DOHH2 (cell line): ENCODE measurements around the gene HDLBP.

Source experiments
- H3F3A ChIP-seq: fragments of 200-600 bp; sonication (generic), shearing (Covaris generic); 2 replicates; pipeline ENCODE4 v1.6.0; 2016; ENCODE audit warnings: antibody characterized with exemption, mild to moderate bottlenecking; ENCODE audit not compliant: control insufficient read depth, insufficient read depth
- H3K27ac ChIP-seq: fragments of 200-600 bp; sonication (generic); 2 replicates; pipeline ENCODE4 v1.5.1; 2014; ENCODE audit warnings: low read depth, mild to moderate bottlenecking, low read length, moderate library complexity
- H3K27me3 ChIP-seq: fragments of 200-600 bp; sonication (generic); 2 replicates; pipeline ENCODE4 v1.6.1; 2014; ENCODE audit warnings: mild to moderate bottlenecking, low read length, mixed read lengths; ENCODE audit not compliant: control insufficient read depth
- H3K36me3 ChIP-seq: fragments of 200-600 bp; sonication (generic); 2 replicates; pipeline ENCODE4 v1.6.1; 2014; ENCODE audit warnings: mild to moderate bottlenecking, low read length, moderate library complexity, mixed read lengths; ENCODE audit not compliant: control insufficient read depth
- H3K4me1 ChIP-seq: fragments of 200-600 bp; sonication (generic); 2 replicates; pipeline ENCODE4 v1.6.1; 2014; ENCODE audit warnings: mild to moderate bottlenecking, low read length, mixed read lengths; ENCODE audit not compliant: control insufficient read depth
- H3K4me2 ChIP-seq: fragments of 200-600 bp; sonication (generic); 2 replicates; pipeline ENCODE4 v1.6.0; 2014; ENCODE audit warnings: mild to moderate bottlenecking, low read length, moderate library complexity
- H3K4me3 ChIP-seq: fragments of 200-600 bp; sonication (generic); 2 replicates; pipeline ENCODE4 v1.5.1; 2014; ENCODE audit warnings: mild to moderate bottlenecking, low read length, mixed read lengths
- H3K79me2 ChIP-seq: fragments of 200-600 bp; sonication (generic); 2 replicates; pipeline ENCODE4 v1.6.1; 2014; ENCODE audit warnings: mild to moderate bottlenecking, low read length, mixed read lengths; ENCODE audit not compliant: control insufficient read depth
- H3K9me2 ChIP-seq: fragments of 200-600 bp; sonication (generic); replicated peaks from 2 replicates; pipeline ENCODE4 v1.6.1; 2014; ENCODE audit warnings: mild to moderate bottlenecking, low read length, mixed read lengths; ENCODE audit not compliant: control insufficient read depth
- H3K9me3 ChIP-seq: fragments of 200-600 bp; sonication (generic); 2 replicates; pipeline ENCODE4 v1.6.1; 2014; ENCODE audit warnings: antibody characterized with exemption, low read length, mixed read lengths; ENCODE audit not compliant: control insufficient read depth, insufficient read depth
- H4K20me1 ChIP-seq: fragments of 200-600 bp; sonication (generic); 2 replicates; pipeline ENCODE4 v1.6.0; 2014; ENCODE audit warnings: low read depth, mild to moderate bottlenecking, antibody characterized with exemption, low read length, moderate library complexity; ENCODE audit not compliant: control insufficient read depth, insufficient read depth
- EZH2phosphoT487 ChIP-seq: fragments of 200-600 bp; sonication (generic); IDR thresholded peaks from 2 replicates; pipeline ENCODE4 v1.6.1; 2017; ENCODE audit warnings: borderline replicate concordance, mild to moderate bottlenecking, antibody characterized with exemption, low read length, moderate library complexity, mixed read lengths
- TF ChIP-seq, protein P1 (sequence below): fragments of 200-600 bp; sonication (generic); IDR thresholded peaks from one replicate; pipeline ENCODE4 v1.5.1; 2014; ENCODE audit warnings: antibody characterized with exemption, mild to moderate bottlenecking, low read depth, low read length; ENCODE audit not compliant: poor library complexity, severe bottlenecking

Gene HDLBP

DNA sequence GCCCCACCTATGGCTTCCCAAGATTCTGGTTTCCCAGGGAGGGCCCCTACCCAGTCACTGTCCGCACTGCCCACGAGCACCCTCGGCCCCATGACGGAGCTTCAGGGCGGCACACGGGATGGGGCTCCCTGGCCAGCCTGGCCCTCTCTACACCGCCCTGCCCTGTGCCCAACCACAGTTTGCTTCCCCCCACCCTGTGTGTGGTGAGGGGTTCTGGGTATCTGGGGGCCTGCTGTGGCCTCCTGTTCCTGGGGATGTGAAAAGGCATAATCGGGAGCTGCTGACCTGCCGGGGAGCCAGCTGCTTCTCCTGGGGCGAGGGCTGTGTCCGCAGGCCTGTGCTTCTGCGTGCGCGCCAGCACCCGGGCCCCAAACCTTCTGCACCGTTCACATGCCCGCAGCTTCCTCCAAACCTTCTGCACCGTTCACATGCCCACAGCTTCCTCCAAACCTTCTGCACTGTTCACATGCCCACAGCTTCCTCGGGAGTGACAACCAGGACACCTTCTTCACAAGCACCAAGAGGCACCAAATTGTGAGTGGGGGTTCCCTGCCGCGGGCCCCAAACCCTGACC lies 114.6 kb downstream of the HDLBP start:
- H3K9me3 ChIP-seq, result no peaks in the 10 kb centered on the region
- H3K27ac ChIP-seq, result no peak overlapping the region
- H3K36me3 ChIP-seq, result no peaks in the 10 kb centered on the region
- H3K79me2 ChIP-seq, result no peaks in the 10 kb centered on the region
- H3K27me3 ChIP-seq, result no peaks in the 10 kb centered on the region
- H4K20me1 ChIP-seq, result no peaks in the 10 kb centered on the region
- no peaks in the 10 kb centered on the region for H3F3A ChIP-seq
- no peak overlapping the region for H3K4me3 ChIP-seq
- no peaks in the 10 kb centered on the region for H3K4me1 ChIP-seq
- TF ChIP-seq, protein P1, sequence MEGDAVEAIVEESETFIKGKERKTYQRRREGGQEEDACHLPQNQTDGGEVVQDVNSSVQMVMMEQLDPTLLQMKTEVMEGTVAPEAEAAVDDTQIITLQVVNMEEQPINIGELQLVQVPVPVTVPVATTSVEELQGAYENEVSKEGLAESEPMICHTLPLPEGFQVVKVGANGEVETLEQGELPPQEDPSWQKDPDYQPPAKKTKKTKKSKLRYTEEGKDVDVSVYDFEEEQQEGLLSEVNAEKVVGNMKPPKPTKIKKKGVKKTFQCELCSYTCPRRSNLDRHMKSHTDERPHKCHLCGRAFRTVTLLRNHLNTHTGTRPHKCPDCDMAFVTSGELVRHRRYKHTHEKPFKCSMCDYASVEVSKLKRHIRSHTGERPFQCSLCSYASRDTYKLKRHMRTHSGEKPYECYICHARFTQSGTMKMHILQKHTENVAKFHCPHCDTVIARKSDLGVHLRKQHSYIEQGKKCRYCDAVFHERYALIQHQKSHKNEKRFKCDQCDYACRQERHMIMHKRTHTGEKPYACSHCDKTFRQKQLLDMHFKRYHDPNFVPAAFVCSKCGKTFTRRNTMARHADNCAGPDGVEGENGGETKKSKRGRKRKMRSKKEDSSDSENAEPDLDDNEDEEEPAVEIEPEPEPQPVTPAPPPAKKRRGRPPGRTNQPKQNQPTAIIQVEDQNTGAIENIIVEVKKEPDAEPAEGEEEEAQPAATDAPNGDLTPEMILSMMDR, result no peak
- TF ChIP-seq EZH2phosphoT487, result no peak
- no peak overlapping the region for H3K4me2 ChIP-seq
- H3K9me2 ChIP-seq, result no peaks in the 10 kb centered on the region

DNA sequence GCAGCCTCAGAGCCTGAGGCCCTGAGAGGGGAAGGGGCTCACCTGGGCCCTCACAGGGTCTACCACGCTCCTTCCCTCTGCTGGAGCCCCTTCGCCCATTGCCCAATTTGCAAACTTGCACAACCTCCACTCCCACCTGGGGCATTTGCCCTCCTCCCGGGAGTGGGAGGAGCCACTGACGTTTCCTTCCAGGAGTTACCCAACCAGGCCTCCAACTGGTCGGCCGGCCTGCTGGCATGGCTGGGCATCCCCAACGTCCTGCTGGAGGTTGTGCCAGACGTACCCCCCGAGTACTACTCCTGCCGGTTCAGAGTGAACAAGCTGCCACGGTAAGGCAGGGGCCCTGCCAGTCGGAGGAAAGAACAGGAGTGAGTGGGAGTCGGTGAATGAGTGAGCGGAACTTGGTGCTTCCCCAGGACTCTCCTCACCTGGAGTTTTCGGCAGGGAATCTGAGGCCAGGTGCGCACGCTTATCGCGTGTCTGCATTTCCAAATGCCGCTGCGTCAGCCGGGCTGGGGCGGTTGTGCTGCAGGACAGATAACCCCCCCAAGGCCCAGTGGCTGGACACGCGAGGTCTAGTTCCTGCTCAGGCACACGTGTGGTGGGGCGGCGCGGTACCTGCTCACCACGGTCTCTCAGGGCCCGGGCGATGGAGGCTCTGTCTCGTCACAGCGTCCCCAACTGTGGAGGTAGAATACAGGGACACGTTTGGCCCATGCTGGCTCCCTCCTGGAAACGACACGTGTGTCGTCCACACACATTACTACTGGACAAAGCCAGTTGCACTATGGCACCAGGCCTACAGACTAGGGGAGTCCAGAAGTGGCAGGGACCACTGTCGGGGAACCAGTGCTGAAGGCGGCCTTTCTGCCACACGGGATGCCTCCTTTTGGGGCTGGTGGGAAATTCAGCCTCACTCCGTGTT lies 115.3 kb downstream of the HDLBP start:
- H3K4me2 ChIP-seq, result no peak overlapping the region
- no peaks in the 10 kb centered on the region for H3K36me3 ChIP-seq
- no peaks in the 10 kb centered on the region for H3K79me2 ChIP-seq
- H4K20me1 ChIP-seq, result no peaks in the 10 kb centered on the region
- TF ChIP-seq, protein P1, result no peak
- no peak for TF ChIP-seq EZH2phosphoT487
- no peaks in the 10 kb centered on the region for H3K27me3 ChIP-seq
- H3K4me3 ChIP-seq, result no peak overlapping the region
- H3K9me3 ChIP-seq, result no peaks in the 10 kb centered on the region
- H3K4me1 ChIP-seq, result no peaks in the 10 kb centered on the region
- no peak overlapping the region for H3K27ac ChIP-seq
- H3F3A ChIP-seq, result no peaks in the 10 kb centered on the region
- no peaks in the 10 kb centered on the region for H3K9me2 ChIP-seq

DNA sequence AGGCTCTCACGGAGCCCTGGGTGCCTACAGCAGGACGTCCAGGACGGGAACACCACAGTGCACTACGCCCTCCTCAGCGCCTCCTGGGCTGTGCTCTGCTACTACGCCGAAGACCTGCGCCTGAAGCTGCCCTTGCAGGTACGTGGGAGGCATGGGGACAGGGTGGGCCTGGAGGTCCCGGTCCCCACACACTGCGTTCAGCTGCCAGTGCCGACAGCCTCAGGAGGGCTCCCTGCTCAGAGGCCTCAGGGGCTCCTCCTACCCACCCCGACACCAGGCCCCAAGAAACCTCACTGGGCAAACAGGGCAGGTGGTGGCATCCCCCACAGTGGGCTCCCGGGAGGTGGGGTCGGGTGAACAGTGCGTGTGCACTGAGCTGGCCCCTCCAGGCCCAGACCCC lies 116.2 kb downstream of the HDLBP start:
- Histone ChIP-seq H3K4me3 (no peak overlapping the region), H3K79me2 (no peaks in the 10 kb centered on the region), H3K9me2 (no peaks in the 10 kb centered on the region), H3K27me3 (no peaks in the 10 kb centered on the region), H4K20me1 (no peaks in the 10 kb centered on the region), H3K9me3 (no peaks in the 10 kb centered on the region), H3K4me2 (no peak overlapping the region), H3K27ac (no peak overlapping the region), H3K4me1 (no peaks in the 10 kb centered on the region), H3F3A (no peaks in the 10 kb centered on the region), H3K36me3 (no peaks in the 10 kb centered on the region)
- TF ChIP-seq, protein P1, result no peak
- no peak for TF ChIP-seq EZH2phosphoT487
